Stimulated activated naive CD8-positive, alpha-beta T cell treated with anti-CD3 and anti-CD28 coated beads, Interleukin-15, Interleukin-2, amounts not matched to agents 100 ng/mL and 50 ng/mL, for 24 hours (primary cell): Measurements from ENCODE around the gene SH3RF3.

Source experiments
- H3K27ac Mint-ChIP-seq: one replicate; pipeline ENCODE4 v1.8.0; 2021; ENCODE audit warnings: mild to moderate bottlenecking, mixed read lengths
- H3K27me3 Mint-ChIP-seq: one replicate; pipeline ENCODE4 v1.8.0; 2021; ENCODE audit warnings: mixed read lengths
- H3K36me3 Mint-ChIP-seq: one replicate; pipeline ENCODE4 v1.8.0; 2021; ENCODE audit warnings: low read depth, mixed read lengths
- H3K4me1 Mint-ChIP-seq: one replicate; pipeline ENCODE4 v1.8.0; 2021; ENCODE audit warnings: low read depth, mixed read lengths
- H3K4me3 Mint-ChIP-seq: one replicate; pipeline ENCODE4 v1.8.0; 2021; ENCODE audit warnings: mild to moderate bottlenecking, mixed read lengths
- H3K9me3 Mint-ChIP-seq: one replicate; pipeline ENCODE4 v1.8.0; 2021; ENCODE audit warnings: mixed read lengths

Gene SH3RF3

DNA sequence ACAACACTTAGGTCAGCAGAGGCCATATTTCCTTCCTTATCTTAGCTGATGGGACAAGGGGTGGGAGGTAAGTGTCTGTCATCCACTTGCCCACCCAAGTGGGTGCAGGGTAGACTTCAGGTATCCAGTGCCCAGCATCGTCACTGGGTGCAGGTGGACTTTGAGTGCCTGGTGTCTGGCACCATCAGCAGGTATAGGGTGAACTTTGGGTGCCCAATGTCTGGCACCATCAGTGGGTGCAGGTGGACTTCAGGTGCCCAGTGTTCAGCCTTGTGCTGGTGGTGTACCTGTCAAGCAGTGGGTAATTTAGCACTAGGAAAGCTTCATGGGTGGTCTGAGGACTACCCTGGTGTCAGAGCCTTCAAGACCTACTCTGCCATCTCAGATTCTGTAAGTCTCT is 309.1 kb downstream of the SH3RF3 start:
- Mint-ChIP-seq H3K9me3 (peaks cover 25% of the 10 kb centered on the region), H3K36me3 (peaks cover 37% of the 10 kb centered on the region), H3K4me1 (no peaks in the 10 kb centered on the region), H3K27me3 (no peaks in the 10 kb centered on the region), H3K4me3 (no peak overlapping the region), H3K27ac (no peak overlapping the region)

DNA sequence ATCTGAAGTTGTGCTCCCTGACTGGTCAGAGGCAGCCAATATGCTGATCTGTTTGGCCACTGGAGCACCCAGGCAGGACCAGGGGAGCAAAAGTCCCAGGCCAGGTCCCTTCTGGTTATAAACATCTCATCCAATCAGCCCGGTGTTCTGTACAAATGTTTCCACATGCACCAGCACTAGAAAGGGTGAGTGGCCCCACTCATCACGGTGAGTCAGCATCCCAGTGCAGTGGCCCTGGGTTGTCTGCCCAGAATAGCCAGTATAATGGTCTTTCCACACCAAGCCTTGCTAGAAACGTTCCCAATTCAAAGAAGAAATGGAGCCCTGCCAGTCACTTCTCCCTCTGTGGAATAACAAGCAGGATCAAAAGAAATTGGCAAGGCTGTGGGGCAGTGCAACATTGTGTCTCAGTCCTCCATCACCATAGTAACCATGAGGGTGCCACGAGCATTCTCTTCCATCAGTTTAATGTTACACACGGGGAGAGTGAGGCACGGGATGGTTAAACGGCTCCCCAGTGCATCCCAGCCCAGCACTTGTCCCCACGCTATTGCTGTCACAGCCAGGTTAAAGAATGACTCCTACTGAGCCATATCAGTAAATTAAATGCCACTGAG is 309.9 kb downstream of the SH3RF3 start:
- peaks cover 37% of the 10 kb centered on the region for H3K36me3 Mint-ChIP-seq
- H3K27me3 Mint-ChIP-seq = no peaks in the 10 kb centered on the region
- no peaks in the 10 kb centered on the region for H3K4me1 Mint-ChIP-seq
- H3K9me3 Mint-ChIP-seq = peaks cover 29% of the 10 kb centered on the region
- H3K27ac Mint-ChIP-seq = no peak overlapping the region
- no peak overlapping the region for H3K4me3 Mint-ChIP-seq

DNA sequence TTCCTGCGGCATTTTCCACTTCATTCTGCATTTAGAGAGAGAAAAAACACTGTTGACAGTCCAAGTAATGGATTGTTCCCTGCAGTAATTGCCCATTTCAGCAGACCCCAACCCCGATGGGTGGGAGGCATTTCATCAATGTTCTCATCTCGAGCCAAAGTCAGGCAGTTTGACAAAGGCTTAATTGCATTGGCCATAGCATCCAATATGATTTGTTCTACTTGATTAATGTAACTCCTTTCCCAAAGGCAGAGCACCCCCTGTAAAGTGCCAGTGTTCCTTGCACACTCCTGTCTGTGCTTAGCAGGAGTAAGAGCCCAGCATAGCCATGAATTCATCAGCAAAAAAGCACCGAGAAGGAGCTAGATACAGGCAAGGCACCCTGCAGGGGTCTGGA is 310.4 kb downstream of the SH3RF3 start:
- no peak overlapping the region for H3K4me3 Mint-ChIP-seq
- no peaks in the 10 kb centered on the region for H3K27me3 Mint-ChIP-seq
- H3K4me1 Mint-ChIP-seq = no peaks in the 10 kb centered on the region
- H3K27ac Mint-ChIP-seq = no peak overlapping the region
- peaks cover 39% of the 10 kb centered on the region for H3K36me3 Mint-ChIP-seq
- peaks cover 29% of the 10 kb centered on the region for H3K9me3 Mint-ChIP-seq

DNA sequence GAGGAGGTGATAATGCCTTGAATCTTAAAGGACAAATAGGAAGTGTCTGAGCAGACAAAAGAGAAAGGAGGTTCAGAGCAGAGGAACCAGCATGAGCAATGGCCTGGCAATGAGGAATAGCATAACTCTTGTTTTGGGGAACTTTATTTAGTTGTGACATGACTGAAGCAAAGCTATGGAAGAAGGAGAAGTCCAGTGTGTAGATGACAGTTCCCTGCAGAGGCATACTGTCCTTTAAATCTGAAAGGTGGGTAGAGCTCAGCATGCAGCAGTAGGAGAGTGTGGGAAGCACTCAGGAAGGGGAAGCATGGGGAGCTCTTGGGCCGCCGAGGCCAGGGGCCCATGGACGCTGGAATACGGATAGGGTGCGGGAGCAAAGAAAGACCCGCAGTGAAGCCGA is 311.0 kb downstream of the SH3RF3 start:
- Mint-ChIP-seq H3K27me3 (no peaks in the 10 kb centered on the region), H3K9me3 (peaks cover 35% of the 10 kb centered on the region), H3K4me1 (no peaks in the 10 kb centered on the region), H3K36me3 (peaks cover 45% of the 10 kb centered on the region), H3K27ac (no peak overlapping the region), H3K4me3 (no peak overlapping the region)

DNA sequence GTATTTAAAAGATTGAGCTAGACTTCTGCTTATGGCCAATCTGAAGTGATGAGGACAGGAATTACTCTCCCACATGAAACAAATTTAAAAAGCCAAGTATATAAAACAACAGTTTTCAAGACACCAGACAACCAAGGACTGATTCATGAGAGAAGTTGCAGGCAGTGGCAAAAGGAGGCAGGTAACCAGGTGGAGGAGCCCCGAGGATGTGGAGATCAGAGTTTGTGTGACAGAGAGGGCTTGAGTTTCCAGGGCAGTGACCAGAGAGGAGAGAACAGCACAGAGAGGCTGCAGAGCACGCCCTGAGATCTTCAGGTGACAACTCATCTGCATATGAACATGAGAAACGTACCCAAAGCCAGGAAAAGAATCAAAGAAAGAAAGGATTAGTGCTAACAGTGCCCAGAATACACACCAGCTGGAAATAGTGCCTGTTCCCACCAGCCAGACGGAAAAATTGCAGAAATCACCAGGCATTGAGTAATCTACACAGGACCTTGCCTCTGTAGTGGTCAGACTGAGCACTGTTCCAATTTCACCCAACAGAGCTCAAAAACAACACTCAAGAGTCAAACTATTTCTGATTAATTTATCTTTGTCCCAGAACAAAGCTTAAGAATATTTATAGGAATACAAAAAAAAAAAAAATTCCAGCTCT is 311.6 kb downstream of the SH3RF3 start:
- Mint-ChIP-seq H3K4me1 (no peaks in the 10 kb centered on the region), H3K9me3 (peaks cover 41% of the 10 kb centered on the region), H3K27ac (no peak overlapping the region), H3K36me3 (peaks cover 51% of the 10 kb centered on the region), H3K27me3 (no peaks in the 10 kb centered on the region), H3K4me3 (no peak overlapping the region)

DNA sequence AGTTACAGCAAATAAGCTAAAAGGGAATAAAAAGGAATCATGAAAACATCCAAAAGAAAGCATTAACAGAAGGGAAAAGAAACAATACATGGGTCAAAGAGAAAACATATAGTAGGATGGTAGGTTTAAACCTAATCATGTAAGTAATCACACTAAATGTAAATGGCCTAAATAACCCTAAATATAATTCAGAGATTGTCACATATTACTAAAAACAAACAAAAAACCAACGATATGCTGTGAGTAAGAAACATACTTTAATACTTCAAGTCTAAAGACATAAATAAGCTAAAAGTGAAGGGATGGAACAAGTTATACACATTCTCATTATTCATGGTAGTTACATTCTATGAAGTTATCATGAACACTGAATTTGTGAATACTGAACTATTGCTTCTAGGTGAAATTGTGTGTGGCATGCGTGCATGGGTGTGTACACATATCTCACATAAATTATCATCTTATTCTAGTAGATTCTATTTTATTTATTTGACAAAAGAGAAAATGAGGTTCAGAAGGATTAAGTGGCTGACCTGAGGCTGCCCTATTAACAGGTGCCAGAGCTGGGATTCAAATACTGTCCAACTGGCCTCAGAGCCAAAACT is 313.8 kb downstream of the SH3RF3 start:
- peaks cover 47% of the 10 kb centered on the region for H3K36me3 Mint-ChIP-seq
- H3K4me1 Mint-ChIP-seq = no peaks in the 10 kb centered on the region
- H3K9me3 Mint-ChIP-seq = peaks cover 41% of the 10 kb centered on the region
- H3K27ac Mint-ChIP-seq = no peak overlapping the region
- no peak overlapping the region for H3K4me3 Mint-ChIP-seq
- no peaks in the 10 kb centered on the region for H3K27me3 Mint-ChIP-seq

DNA sequence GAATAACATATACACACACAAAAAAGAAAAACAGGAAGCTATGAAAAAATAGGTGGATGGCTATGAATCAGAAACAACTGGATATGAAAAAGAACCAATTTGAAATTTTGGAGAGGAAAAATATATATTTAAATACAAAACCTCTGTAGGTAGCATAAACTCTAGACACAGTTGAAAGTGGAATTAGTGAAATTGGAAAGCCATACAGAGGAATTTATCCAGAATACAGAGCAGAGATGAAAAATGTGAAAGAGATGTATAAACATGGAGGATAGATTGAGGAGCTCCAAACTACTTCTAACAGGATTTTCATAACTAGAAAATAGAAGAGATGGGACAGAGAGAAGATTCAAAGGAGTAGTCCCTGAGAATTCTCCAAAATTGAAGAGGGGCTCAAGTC is 315.9 kb downstream of the SH3RF3 start:
- no peaks in the 10 kb centered on the region for H3K27me3 Mint-ChIP-seq
- peaks cover 38% of the 10 kb centered on the region for H3K9me3 Mint-ChIP-seq
- no peaks in the 10 kb centered on the region for H3K4me1 Mint-ChIP-seq
- no peak overlapping the region for H3K27ac Mint-ChIP-seq
- H3K36me3 Mint-ChIP-seq = peaks cover 34% of the 10 kb centered on the region
- no peak overlapping the region for H3K4me3 Mint-ChIP-seq

DNA sequence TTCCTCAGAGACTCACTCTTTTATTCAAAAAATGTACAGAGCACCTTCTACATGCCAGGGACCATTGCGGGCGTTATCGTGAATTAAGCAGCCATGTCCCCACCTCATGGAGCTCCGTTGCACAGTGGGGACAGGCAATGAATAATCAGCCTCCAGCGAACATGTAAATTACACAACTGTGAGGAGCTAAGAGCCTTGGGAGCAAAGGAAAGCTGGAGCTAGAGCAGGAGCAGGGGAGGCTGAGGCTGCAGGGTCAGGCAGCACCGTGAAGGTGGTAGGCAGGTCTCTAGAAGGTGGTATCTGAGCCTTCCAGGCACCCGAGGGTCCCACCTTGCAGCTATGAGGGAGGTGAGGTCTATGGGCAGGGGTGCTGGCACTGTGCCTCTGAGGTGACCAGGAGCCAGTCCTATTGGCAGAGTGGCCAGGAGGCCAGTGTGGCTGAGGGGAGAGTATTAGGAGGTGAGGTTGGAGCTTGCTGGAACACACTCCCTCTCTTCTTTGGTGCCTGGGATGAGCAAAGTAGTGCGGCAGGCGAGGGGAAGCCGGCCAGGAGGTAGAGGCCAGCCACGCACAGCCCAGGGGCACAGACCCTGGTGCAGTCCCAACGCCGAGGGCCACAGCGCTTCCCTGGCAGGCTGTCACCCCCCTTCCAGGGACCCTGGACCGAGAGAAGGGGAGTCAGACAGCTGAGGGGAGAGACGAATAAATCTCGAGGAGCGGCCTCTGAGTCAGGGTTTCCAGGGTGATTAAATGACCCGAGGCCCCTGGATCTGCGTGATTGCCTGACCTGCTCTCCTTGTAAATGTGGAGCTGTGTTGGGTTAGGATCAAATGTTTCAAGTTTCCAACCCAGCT is 317.5 kb downstream of the SH3RF3 start:
- no peak overlapping the region for H3K4me3 Mint-ChIP-seq

DNA sequence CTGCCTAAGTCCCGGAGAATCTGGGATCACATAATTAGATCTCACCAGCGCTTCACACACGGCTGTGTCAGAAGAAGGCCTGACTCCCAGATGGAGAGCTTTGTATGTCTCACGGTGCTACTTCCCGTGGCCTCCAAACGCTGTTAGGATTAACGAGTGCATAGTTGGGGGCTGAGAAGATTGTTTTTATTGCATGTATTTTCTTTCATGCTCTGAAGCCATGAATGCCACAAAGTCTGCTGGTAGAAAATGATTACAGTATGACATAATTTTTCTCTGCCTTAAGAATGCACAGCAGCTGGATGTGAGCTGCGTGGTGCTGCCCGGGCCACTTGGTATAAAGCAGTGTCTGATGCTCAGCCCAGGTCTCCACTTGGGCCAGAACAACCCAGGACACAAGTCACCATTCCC is 318.3 kb downstream of the SH3RF3 start:
- Mint-ChIP-seq H3K27ac (no peak overlapping the region), H3K9me3 (peaks cover 21% of the 10 kb centered on the region), H3K36me3 (peaks cover 20% of the 10 kb centered on the region), H3K27me3 (no peaks in the 10 kb centered on the region), H3K4me1 (no peaks in the 10 kb centered on the region), H3K4me3 (no peak overlapping the region)

More for the DNA sequence above, 317.5 kb downstream of the SH3RF3 start:
- Mint-ChIP-seq H3K4me1 (no peaks in the 10 kb centered on the region), H3K36me3 (peaks cover 22% of the 10 kb centered on the region), H3K9me3 (peaks cover 24% of the 10 kb centered on the region), H3K27me3 (no peaks in the 10 kb centered on the region), H3K27ac (no peak overlapping the region)

DNA sequence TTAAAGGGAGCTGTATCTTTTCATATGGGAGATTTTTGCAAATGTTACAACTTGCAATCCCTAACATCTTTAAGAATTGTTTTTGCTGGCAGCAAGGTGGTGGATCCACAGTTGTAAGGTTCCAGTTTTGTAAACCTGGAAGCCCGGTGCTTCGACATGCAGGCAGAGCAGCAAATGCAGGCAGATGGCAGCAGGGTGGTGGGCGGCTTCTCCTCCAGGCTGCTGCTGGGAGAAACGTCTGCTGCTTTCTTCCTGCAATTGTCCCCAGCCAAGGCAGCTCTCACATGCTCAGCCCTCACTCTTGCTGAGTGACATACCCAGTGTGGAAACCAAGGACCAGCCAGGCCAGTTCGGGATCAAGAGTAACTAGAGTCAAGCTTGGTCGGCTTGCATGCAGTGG is 318.8 kb downstream of the SH3RF3 start:
- Mint-ChIP-seq H3K4me3 (no peak overlapping the region), H3K27me3 (no peaks in the 10 kb centered on the region), H3K9me3 (peaks cover 16% of the 10 kb centered on the region), H3K4me1 (no peaks in the 10 kb centered on the region), H3K36me3 (peaks cover 15% of the 10 kb centered on the region), H3K27ac (no peak overlapping the region)

DNA sequence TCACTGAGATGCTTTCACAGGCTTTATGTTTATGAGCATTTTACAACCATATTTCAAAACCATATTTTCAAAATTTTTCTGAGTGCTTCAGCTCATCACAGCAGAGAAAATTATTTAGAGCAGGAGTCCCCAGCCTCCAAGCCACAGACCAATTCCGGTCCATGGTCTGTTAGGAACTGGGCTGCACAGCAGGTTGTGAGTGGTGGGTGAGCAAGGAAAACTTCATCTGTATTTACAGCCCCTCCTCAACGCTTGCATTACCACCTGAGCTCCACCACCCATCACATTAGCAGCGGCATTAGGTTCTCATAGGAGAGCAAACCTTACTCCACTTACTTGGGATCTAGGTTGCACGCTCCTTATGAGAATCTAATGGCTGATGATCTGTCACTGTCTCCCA is 319.2 kb downstream of the SH3RF3 start:
- H3K9me3 Mint-ChIP-seq = peaks cover 16% of the 10 kb centered on the region
- H3K4me1 Mint-ChIP-seq = no peaks in the 10 kb centered on the region
- peaks cover 14% of the 10 kb centered on the region for H3K36me3 Mint-ChIP-seq
- no peaks in the 10 kb centered on the region for H3K27me3 Mint-ChIP-seq
- H3K27ac Mint-ChIP-seq = no peak overlapping the region
- H3K4me3 Mint-ChIP-seq = no peak overlapping the region

DNA sequence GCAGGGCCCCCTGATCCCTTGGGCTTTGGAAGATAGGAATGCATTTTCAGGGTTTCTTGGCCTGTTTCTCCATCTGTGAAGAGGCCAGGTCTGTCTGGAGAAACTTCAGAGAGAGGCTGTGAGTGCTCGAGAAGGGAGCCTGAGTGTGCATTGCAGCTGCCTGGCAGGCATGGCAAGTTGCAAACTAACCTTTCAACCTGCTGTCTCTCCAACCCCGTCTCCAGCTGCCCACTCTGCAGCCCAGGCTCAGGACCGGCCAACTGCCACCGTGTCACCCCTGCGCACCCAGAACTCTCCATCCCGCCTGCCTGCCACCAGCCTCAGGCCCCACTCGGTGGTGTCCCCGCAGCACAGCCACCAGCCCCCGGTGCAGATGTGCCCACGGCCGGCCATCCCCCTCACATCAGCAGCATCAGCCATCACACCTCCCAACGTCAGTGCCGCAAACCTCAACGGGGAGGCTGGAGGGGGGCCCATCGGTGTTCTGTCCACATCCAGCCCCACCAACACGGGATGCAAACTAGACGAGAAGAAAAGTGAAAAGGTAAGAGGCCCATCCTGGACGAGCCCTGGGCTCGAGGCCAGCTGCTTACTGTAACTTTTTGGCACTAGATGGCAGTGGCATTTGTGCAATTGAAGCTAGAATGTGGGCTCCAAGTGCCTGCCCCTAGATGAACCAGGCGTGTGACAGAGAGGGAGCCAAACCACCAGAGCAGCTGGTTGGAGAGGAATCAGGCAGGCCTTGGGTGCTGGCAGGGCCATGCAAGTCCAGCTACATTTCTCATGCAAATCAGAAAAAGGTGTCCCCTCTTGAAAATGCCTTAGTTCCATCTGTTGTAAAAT is 320.2 kb downstream of the SH3RF3 start:
- Mint-ChIP-seq H3K27ac (no peak overlapping the region), H3K4me1 (no peaks in the 10 kb centered on the region), H3K36me3 (peaks cover 14% of the 10 kb centered on the region), H3K27me3 (no peaks in the 10 kb centered on the region), H3K4me3 (no peak overlapping the region), H3K9me3 (peaks cover 12% of the 10 kb centered on the region)

DNA sequence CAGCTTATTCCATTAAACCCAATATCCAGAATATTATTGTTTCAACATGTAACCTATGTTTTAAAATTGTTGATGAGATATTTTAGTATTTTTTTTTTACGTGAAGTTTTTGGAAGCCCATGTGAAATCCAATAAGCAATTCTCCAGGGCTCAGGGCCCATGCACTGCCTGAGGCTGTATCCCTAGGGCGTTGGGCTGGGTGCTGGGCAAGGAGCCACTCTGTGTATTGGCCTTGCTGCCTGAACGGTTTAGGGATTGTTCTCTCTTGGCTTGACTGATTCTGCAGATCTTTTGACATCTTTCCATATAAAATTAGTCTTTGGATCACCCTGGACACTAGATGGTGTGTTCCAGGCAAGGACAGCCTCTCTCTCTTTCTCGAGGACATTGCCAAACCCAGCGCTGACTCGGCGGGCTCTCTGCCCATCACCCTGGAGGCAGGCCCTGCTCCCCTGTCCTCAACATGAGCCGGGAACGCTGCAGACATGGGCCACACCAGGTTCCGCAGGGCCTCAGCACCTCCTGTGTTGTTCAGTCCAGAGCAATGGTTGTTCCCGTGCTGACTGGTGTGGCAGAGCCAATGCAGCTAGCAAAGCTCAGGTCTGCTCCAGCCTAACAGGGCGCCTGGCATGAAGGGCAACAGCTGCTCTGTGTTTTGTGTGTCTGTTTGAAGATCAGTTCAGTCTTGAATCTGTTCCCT is 321.7 kb downstream of the SH3RF3 start:
- Mint-ChIP-seq H3K27me3 (no peaks in the 10 kb centered on the region), H3K9me3 (no peaks in the 10 kb centered on the region), H3K27ac (no peak overlapping the region), H3K4me1 (peaks cover 9% of the 10 kb centered on the region), H3K36me3 (no peaks in the 10 kb centered on the region), H3K4me3 (no peak overlapping the region)

DNA sequence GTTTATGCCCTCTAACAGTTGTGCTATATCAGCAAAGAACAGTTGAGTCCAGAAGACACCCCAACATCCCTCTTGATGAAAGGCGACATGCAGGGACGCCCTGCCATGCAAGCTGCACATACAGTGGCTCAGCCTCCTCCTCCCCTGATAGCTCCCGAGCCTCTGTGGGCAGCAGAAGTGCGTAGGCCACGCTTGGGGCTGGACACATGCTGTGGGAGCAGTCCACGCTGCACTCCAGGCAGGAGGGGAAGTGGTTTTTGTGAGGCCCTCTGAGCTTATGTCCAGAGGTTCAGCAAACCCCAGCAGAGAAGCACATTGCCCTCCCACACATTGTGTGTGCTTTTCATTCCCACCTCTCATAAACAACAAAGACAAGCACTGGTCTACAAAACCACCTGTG is 322.7 kb downstream of the SH3RF3 start:
- no peaks in the 10 kb centered on the region for H3K9me3 Mint-ChIP-seq
- no peaks in the 10 kb centered on the region for H3K36me3 Mint-ChIP-seq
- no peaks in the 10 kb centered on the region for H3K27me3 Mint-ChIP-seq
- no peak overlapping the region for H3K4me3 Mint-ChIP-seq
- no peak overlapping the region for H3K27ac Mint-ChIP-seq
- H3K4me1 Mint-ChIP-seq = peaks cover 9% of the 10 kb centered on the region
